Coronary artery (tissue), 2 donors: ENCODE data around the gene MLST8.
"Not testable (repeated sequence)": the region's sequence is repeated elsewhere in the genome, so short reads cannot be mapped to it uniquely, and the experiment has no call there.

Experiments used
- DNase-seq: peaks from one replicate; pipeline ENCODE4 v3.0.0-alpha.2; 2017; ENCODE audit warnings: low spot score
- H3K27ac ChIP-seq, 2 donors: fragments of 200-600 bp; sonication (generic); one replicate each; pipeline ENCODE4 v1.5.1; 2016 to 2019
- H3K4me3 ChIP-seq: fragments of 200-600 bp; sonication (generic); 2 replicates; pipeline ENCODE4 v1.5.1; 2016; ENCODE audit warnings: mild to moderate bottlenecking, moderate library complexity
- TF ChIP-seq, protein P1 (sequence below): fragments of 200-600 bp; sonication (generic); IDR thresholded peaks from one replicate; pipeline ENCODE4 v1.5.1; 2019; ENCODE audit warnings: antibody characterized with exemption

MLST8 gene

DNA sequence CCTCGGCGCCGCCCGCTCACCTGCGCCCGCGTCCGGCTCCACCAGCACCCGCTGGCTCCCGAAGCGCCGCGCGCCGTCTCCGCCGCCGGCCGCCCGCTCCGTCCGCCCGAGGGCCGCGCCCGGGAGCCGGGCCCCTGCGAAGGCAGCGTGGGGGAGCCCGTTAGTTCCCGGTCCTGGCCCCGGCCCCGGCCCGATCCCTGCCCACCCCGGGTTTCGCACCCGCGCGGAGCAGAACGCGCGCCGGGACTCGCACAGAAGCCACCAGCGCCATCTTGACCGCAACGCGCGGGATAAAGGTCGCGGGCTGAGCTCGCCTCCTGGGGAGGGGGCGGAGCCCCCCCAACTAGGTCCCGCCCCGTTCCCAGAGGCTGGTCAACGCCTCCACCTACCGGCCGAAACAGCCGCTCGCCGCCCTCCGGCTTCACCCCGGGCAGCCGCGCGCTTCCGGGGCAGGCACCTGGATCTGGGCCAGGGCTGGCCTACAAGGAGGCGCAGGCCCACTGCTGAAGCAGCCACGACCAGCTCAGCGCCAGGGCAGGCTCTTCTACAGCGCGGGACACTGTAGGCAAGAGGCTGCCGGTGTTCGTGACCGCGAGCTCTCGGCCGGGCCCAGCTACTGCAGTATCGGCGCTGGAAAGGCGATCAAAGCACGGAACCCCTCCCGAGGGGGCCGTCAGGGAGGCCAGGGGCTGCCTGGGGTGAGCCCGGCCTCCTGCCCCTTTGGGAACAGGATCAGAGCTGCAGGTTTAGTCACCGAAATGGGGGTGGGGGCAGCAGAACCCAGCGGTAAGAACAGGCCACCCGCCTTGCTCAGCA lies 46.2 kb downstream of the MLST8 start, which contains the start of gene ECI1:
Gene ECI1, minus strand, starts transcription at position 292 of the 816 bp plus-strand sequence. Its CDS starts 21 bp downstream, at position 271.
- TF ChIP-seq, protein P1, sequence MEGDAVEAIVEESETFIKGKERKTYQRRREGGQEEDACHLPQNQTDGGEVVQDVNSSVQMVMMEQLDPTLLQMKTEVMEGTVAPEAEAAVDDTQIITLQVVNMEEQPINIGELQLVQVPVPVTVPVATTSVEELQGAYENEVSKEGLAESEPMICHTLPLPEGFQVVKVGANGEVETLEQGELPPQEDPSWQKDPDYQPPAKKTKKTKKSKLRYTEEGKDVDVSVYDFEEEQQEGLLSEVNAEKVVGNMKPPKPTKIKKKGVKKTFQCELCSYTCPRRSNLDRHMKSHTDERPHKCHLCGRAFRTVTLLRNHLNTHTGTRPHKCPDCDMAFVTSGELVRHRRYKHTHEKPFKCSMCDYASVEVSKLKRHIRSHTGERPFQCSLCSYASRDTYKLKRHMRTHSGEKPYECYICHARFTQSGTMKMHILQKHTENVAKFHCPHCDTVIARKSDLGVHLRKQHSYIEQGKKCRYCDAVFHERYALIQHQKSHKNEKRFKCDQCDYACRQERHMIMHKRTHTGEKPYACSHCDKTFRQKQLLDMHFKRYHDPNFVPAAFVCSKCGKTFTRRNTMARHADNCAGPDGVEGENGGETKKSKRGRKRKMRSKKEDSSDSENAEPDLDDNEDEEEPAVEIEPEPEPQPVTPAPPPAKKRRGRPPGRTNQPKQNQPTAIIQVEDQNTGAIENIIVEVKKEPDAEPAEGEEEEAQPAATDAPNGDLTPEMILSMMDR: peak; percentile 58
- Histone ChIP-seq H3K27ac (peak within 1 kb of the TSS; percentile 80 to 98), H3K4me3 (peak within 1 kb of the TSS; percentile 96)
- peak; percentile 96 for DNase-seq

DNA sequence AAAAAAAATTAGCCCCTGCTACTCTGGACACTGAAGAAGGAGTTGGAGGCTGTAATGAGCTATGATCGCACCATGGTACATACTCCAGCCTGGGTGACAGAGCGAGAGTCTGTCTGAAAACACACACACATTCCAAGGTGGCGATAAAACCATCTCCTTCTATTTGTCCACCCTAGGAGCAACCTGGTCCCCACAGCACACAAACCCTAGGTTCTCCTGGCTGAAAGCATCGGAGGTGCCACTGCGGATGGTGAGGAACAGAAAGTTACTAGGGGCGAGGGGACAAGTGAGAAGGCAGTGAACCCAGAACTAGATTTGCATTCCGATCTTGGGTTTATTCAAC lies 47.5 kb downstream of the MLST8 start:
- no peak overlapping the region for H3K27ac ChIP-seq
- no peak overlapping the region for H3K4me3 ChIP-seq

DNA sequence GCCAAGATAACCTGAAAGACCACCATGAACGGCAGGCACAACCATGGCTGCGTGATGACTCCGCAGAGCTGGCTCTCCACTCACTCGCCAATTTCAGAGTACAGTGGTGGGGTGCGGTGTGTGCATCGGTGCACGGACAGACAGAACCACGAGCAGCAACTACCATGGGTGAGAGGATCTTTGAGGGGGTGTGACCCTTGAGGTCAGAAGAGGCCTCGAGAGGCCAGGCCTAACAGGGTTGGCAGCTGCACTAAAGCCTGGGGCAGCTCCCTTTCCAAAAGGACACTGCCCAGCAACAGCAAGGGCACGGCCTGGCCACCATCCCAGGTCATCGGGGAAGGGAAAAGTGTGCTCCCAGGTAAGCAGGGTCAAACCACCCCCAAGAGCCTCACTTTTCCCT lies 48.0 kb downstream of the MLST8 start:
- TF ChIP-seq, protein P1: no peak
- Histone ChIP-seq H3K27ac (no peak overlapping the region), H3K4me3 (no peak overlapping the region)
- no peak for DNase-seq

More for the DNA sequence above, 47.5 kb downstream of the MLST8 start:
- no peak for DNase-seq
- TF ChIP-seq, protein P1: no peak

- DNase-seq: no peak
- H3K27ac ChIP-seq: no peak overlapping the region
- H3K4me3 ChIP-seq: no peak overlapping the region
- TF ChIP-seq, protein P1: no peak
These were observed 51.4 kb downstream of the MLST8 start for GRCh38 chr16:2256531-2257140.

- DNase-seq: no peak
These were observed 52.5 kb downstream of the MLST8 start for GRCh38 chr16:2257726-2258125.

GRCh38 chr16:2258530-2258929 lies 53.3 kb downstream of the MLST8 start:
- H3K27ac ChIP-seq, H3K4me3 ChIP-seq, DNase-seq: not testable (repeated sequence)

More at GRCh38 chr16:2257726-2258125, 52.5 kb downstream of the MLST8 start:
- Histone ChIP-seq H3K27ac (no peak overlapping the region), H3K4me3 (no peak overlapping the region)
- TF ChIP-seq, protein P1: no peak
